Kidney (tissue), 14 donors: Measurements from ENCODE around the gene ZMYND8. TPM values are rescaled to one million over a fixed set of nuclear protein-coding genes. Genes with fewer than 3 reads are reported as not detected.

Experiments
- DNase-seq, 5 donors: peaks; one replicate each; pipeline ENCODE4 v3.0.0-alpha.2; 2013 to 2020
- FAIRE-seq: peaks from 2 replicates; lab custom pipeline; 2012; peaks lifted over from hg19 to GRCh38; lab: Jason Lieb, UNC
- H3K27ac ChIP-seq, 2 donors: one replicate each; pipeline ENCODE4 v1.7.0; 2013; ENCODE audit warnings: low read depth in 2 of 2, low read length in 2 of 2, inconsistent platforms in 1 of 2
- H3K27me3 ChIP-seq: one replicate; pipeline ENCODE4 v1.7.1; 2013; ENCODE audit warnings: low read length, inconsistent platforms; ENCODE audit not compliant: control insufficient read depth, insufficient read depth
- H3K36me3 ChIP-seq, 3 donors: one replicate each; pipeline versions ENCODE4 v1.7.0 to v1.7.1; 2013; ENCODE audit warnings: low read length in 3 of 3, control low read depth in 1 of 3, inconsistent platforms in 1 of 3; ENCODE audit not compliant: insufficient read depth in 3 of 3, control insufficient read depth in 2 of 3
- H3K4me1 ChIP-seq, 3 donors: one replicate each; pipeline versions ENCODE4 v1.7.0 to v1.7.1; 2013; ENCODE audit warnings: low read length in 3 of 3, inconsistent platforms in 1 of 3, low read depth in 1 of 3; ENCODE audit not compliant: control insufficient read depth in 2 of 3, insufficient read depth in 2 of 3
- H3K4me3 ChIP-seq, 3 donors: one replicate each; pipeline versions ENCODE4 v1.7.0 to v1.8.1; 2013; ENCODE audit warnings: low read length in 3 of 3, control low read depth in 1 of 3, inconsistent platforms in 1 of 3
- H3K9ac ChIP-seq, 3 donors: one replicate each; pipeline versions ENCODE4 v1.7.0 to v1.7.1; 2013; ENCODE audit warnings: low read length in 3 of 3, control low read depth in 1 of 3, inconsistent platforms in 1 of 3
- H3K9me3 ChIP-seq, 3 donors: one replicate each; pipeline versions ENCODE4 v1.7.0 to v1.7.1; 2013; ENCODE audit warnings: low read length in 3 of 3, control low read depth in 1 of 3, inconsistent platforms in 1 of 3; ENCODE audit not compliant: control insufficient read depth in 2 of 3, insufficient read depth in 1 of 3
- CTCF ChIP-seq: IDR thresholded peaks from 3 replicates; pipeline ENCODE4 v1.5.1; 2012; ENCODE audit warnings: mild to moderate bottlenecking, moderate library complexity, borderline replicate concordance; ENCODE audit not compliant: insufficient read depth; ENCODE audit errors: extremely low read depth
- intact Hi-C: fragments of 100-400 bp; cut with DNase I; formaldehyde crosslinking; loops from one replicate; pipeline ENCODE4 v1.11.1; 2022
- polyA plus RNA-seq: library from polyadenylated mRNA; stranded (reverse); fragments of 350-450 nt; fragmentation: Illumina TruSeq; extraction: RNeasy Lipid Tissue Mini Kit (QIAGEN cat#74804); gene quantifications from one replicate; pipeline ENCODE4 v1.2.3, GENCODE V29; 2014; ENCODE audit warnings: low read depth, low replicate concordance; ENCODE audit not compliant: insufficient read depth
- total RNA-seq: library from RNA; stranded (reverse); fragmentation: NEBNext Ultra II Directional; extraction: Animal tissue kit (Norgen Biotek cat#: 25700); gene quantifications from one replicate; pipeline ENCODE4 v1.2.1, GENCODE V29; 2021
- donor health status: control.
- donor health status: control.
- donor health status: control.
- donor health status: control.
- donor health status: control.
- donor health status: DM: yes; HTN: yes; CAD: no.
- donor health status: Normal renal cell carcinoma (clear cell type).

ZMYND8 gene
- total and polyA plus RNA-seq, 2 donors from 2014 or later, result 10.5 to 37.5 TPM

- FAIRE-seq (no peak), DNase-seq (no peak)
- Histone ChIP-seq H3K36me3 (no peaks in the 10 kb centered on the region), H3K27me3 (no peaks in the 10 kb centered on the region), H3K9me3 (no peaks in the 10 kb centered on the region), H3K27ac (no peak overlapping the region), H3K9ac (no peak overlapping the region), H3K4me1 (no peaks in the 10 kb centered on the region), H3K4me3 (no peak overlapping the region)
- no peak for TF ChIP-seq CTCF
- intact Hi-C loops, result no loop called here
Observed at GRCh38 chr20:47165376-47165865, 191.1 kb downstream of the ZMYND8 start.

GRCh38 chr20:47164140-47164539 lies 192.4 kb downstream of the ZMYND8 start:
- FAIRE-seq, result no peak
- Histone ChIP-seq H3K9me3 (no peaks in the 10 kb centered on the region), H3K4me3 (no peak overlapping the region), H3K4me1 (no peaks in the 10 kb centered on the region), H3K27ac (no peak overlapping the region), H3K27me3 (no peaks in the 10 kb centered on the region), H3K9ac (no peak overlapping the region), H3K36me3 (no peaks in the 10 kb centered on the region)
- DNase-seq, result peak in 4 of 5 donors; percentile 85 to 95 (median 92)
- intact Hi-C loops, result no loop called here
- no peak for TF ChIP-seq CTCF

- Histone ChIP-seq H3K36me3 (no peaks in the 10 kb centered on the region), H3K27ac (no peak overlapping the region), H3K9ac (no peak overlapping the region), H3K9me3 (no peaks in the 10 kb centered on the region), H3K27me3 (no peaks in the 10 kb centered on the region), H3K4me3 (no peak overlapping the region), H3K4me1 (no peaks in the 10 kb centered on the region)
- TF ChIP-seq CTCF, result no peak
- intact Hi-C loops, result no loop called here
- FAIRE-seq (no peak), DNase-seq (no peak)
Observed at GRCh38 chr20:47161411-47161810, 195.1 kb downstream of the ZMYND8 start.

GRCh38 chr20:47160992-47161391 lies 195.5 kb downstream of the ZMYND8 start:
- DNase-seq, result no peak
- Histone ChIP-seq H3K4me3 (no peak overlapping the region), H3K4me1 (no peaks in the 10 kb centered on the region), H3K36me3 (no peaks in the 10 kb centered on the region), H3K27ac (no peak overlapping the region), H3K27me3 (no peaks in the 10 kb centered on the region), H3K9me3 (no peaks in the 10 kb centered on the region), H3K9ac (no peak overlapping the region)
- TF ChIP-seq CTCF, result no peak
- intact Hi-C loops, result no loop called here
- no peak for FAIRE-seq
